HEK293T (cell line): Measurements from ENCODE around the gene UBR3.

Source experiments
- ARNT ChIP-seq: fragments of 450-650 bp; IDR thresholded peaks from 2 replicates; pipeline ENCODE4 v1.6.1; 2017; ENCODE audit warnings: mild to moderate bottlenecking
- CTBP1 ChIP-seq: fragments of 450-650 bp; IDR thresholded peaks from 2 replicates; pipeline ENCODE4 v1.6.1; 2016; ENCODE audit warnings: borderline replicate concordance
- FOXK2 ChIP-seq: fragments of 450-650 bp; IDR thresholded peaks from 2 replicates; pipeline ENCODE4 v1.6.1; 2016; ENCODE audit warnings: mild to moderate bottlenecking
- FOXM1 ChIP-seq: fragments of 450-650 bp; IDR thresholded peaks from 2 replicates; pipeline ENCODE4 v1.6.1; 2017; ENCODE audit warnings: mild to moderate bottlenecking, borderline replicate concordance
- LEF1 ChIP-seq: fragments of 450-650 bp; IDR thresholded peaks from 2 replicates; pipeline ENCODE4 v1.6.1; 2017; ENCODE audit warnings: mild to moderate bottlenecking, borderline replicate concordance
- ZNF384 ChIP-seq: fragments of 450-650 bp; IDR thresholded peaks from 2 replicates; pipeline ENCODE4 v1.6.1; 2016

DNA sequence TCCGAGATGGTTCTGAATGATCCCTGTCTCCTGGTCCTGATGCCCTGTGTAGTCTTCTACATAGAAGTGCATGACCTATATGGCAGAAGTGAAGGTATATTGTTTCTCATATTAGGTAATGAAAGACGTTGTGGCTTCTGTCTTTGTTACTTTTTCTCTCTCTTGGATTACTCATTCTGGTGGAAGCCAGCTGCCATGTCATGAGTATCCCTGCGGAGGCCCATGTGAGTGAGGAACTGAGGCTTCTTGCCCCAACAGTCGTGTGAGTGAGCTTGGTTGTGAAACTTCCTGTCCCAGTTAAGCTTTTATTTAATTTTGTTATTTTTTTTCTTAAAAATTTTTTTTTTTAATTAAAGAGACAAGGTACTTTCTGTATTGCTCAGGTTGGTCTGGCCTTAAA lies 134.7 kb downstream of the UBR3 start:
- no peak for TF ChIP-seq LEF1
- TF ChIP-seq FOXM1, result no peak
- TF ChIP-seq CTBP1, result no peak
- TF ChIP-seq ZNF384, result no peak
- no peak for TF ChIP-seq ARNT
- TF ChIP-seq FOXK2, result no peak
